ENCODE results near the gene FSTL4. TPM values are rescaled to one million over a fixed set of nuclear protein-coding genes. Genes with fewer than 3 reads are reported as not detected.
A peak's percentile ranks its signal among the peaks of the same experiment; 100 is the strongest.

The FSTL4 gene
- total RNA-seq, 6 donors from 2014 or later, result 0.49 to 4.6 (median 1.1) TPM

DNA sequence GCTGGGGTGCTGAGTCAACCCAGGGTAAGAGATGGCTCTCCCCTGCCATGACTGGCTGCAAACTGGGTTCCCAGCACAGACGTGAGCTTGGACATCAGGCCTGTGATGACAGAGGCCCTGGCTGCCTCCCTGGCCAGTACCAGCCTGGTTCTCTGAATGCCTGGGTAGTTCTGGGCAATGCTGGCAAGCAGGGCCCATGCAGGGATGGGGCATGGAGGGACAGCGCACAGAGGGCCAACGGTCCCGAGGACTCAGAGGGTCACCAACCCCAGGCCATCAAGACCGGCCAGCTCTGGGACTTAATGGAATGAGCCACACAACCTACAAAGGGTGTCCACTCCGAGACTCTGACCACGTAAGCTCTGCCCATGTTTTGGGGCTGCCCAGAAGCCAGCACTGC lies 241.4 kb downstream of the FSTL4 start:
- peak in 1 of 2 donors; percentile 20 for ATAC-seq (ENCODE audit: low FRiP score in 2 of 2)

DNA sequence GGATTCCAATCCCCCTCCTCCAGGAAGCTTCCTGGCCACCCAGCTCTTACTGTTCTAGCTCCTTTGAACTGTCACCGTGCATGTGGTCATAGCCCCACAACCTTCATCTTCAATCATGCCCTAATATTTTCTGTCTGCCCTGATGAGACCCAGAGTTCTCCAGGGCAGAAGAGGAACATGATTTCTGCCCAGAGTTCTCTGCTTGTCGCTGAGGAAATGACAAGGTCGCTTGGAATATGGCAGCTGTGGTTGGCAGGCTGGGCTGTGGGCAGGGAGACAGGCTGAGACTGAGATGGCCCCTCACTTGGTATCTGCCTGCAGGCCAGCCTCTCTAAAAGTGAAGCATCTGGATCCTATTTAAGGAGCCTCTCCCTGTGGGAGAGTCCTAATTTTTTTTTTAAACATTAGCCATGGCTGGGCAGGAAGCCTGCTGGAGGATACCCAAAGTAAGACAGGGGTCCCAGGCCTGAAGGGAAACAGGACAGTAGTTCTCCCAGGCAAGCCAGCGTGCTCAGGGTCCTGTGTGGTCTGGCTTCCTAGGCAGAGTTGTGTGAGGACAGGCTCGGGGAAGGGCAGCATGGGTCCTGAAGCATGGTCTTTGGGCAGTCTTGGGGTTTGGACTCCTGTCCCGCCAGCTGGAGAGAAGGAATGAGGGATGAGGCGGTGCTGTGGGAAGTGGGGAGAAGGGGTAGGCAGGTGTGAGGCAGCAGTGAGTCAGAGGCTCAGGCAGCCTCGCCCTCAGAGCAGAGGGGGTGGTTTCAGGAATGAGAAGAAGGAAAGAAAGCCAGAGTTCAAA lies 242.1 kb downstream of the FSTL4 start:
- Histone ChIP-seq H3K27me3 (no peaks in the 10 kb centered on the region), H3K4me1 (no peaks in the 10 kb centered on the region), H3K36me3 (no peaks in the 10 kb centered on the region), H3K27ac (no peak overlapping the region), H3K9me3 (no peaks in the 10 kb centered on the region), H3K4me3 (no peak overlapping the region)
- TF ChIP-seq POLR2AphosphoS5 (IDR thresholded peaks at IDR 0.05), result no peak
- WGBS, 2 donors, result 75 to 83% methylated on average over 8 of the region's 8 CpGs
- ATAC-seq (ENCODE audit: low FRiP score in 2 of 2) (peak in 1 of 2 donors; percentile 5), DNase-seq (no peak)

More for the DNA sequence above, 241.4 kb downstream of the FSTL4 start:
- no peaks in the 10 kb centered on the region for H3K9me3 ChIP-seq
- H3K36me3 ChIP-seq, result no peaks in the 10 kb centered on the region
- no peak for DNase-seq
- H3K4me1 ChIP-seq, result no peaks in the 10 kb centered on the region
- 90 to 94% methylated on average over 3 to 7 of the region's 7 CpGs for WGBS, 2 donors
- H3K4me3 ChIP-seq, result no peak overlapping the region
- TF ChIP-seq POLR2AphosphoS5 (IDR thresholded peaks at IDR 0.05) (no peak), POLR2A (IDR thresholded peaks at IDR 0.05) (no peak), EP300 (IDR thresholded peaks at IDR 0.05) (no peak)
- TF ChIP-seq, protein P1, sequence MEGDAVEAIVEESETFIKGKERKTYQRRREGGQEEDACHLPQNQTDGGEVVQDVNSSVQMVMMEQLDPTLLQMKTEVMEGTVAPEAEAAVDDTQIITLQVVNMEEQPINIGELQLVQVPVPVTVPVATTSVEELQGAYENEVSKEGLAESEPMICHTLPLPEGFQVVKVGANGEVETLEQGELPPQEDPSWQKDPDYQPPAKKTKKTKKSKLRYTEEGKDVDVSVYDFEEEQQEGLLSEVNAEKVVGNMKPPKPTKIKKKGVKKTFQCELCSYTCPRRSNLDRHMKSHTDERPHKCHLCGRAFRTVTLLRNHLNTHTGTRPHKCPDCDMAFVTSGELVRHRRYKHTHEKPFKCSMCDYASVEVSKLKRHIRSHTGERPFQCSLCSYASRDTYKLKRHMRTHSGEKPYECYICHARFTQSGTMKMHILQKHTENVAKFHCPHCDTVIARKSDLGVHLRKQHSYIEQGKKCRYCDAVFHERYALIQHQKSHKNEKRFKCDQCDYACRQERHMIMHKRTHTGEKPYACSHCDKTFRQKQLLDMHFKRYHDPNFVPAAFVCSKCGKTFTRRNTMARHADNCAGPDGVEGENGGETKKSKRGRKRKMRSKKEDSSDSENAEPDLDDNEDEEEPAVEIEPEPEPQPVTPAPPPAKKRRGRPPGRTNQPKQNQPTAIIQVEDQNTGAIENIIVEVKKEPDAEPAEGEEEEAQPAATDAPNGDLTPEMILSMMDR (IDR thresholded peaks at IDR 0.05), result no peak
- H3K27ac ChIP-seq, result no peak overlapping the region
- no peaks in the 10 kb centered on the region for H3K27me3 ChIP-seq

DNA sequence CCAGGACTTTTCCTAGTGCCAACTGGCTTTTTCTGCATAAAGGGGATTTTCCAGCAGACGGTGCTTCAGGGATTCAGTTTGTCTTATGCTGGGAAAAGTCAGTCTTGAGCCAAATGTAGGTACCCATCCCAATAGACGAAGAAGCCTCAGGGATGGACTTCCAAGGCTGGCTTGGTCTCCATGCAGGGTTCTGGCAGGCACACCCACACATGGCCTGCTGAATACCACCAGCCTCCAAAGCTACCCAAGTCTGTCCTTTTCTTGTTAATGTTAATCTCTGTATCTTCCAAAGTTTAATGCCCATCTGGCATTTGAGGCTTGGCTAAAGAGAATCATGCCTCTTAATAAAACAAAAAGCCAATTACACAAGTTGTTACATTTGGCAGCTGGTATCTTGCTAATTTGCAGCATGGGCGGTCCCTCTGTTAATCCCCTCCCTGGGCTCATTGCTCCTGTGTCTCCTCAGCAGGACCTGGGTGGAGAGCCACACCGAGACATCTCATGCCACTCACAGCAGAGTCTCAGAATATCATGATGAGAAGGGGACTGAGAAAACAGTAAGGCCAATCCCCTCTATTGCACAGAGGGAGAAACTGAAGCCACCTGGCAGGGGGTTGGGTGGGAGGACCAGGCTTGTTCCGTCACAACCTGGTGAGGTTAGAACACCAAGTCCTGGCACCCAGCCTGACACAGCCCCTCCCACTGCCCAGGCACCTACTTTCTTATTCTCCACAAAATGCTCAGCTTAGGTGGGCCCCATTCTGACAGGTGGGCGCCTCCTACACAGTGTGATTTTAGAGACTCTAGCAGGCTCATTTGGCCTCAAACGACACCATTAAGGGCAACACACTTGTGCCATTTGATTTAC lies 243.2 kb downstream of the FSTL4 start:
- DNase-seq, result no peak
- no peak for TF ChIP-seq EP300 (IDR thresholded peaks at IDR 0.05)
- no peak for TF ChIP-seq POLR2AphosphoS5 (IDR thresholded peaks at IDR 0.05)
- no peak for TF ChIP-seq POLR2A (IDR thresholded peaks at IDR 0.05)
- TF ChIP-seq, protein P1 (IDR thresholded peaks at IDR 0.05), result no peak
- WGBS, 2 donors, result 84% methylated on average over 5 to 7 of the region's 7 CpGs

DNA sequence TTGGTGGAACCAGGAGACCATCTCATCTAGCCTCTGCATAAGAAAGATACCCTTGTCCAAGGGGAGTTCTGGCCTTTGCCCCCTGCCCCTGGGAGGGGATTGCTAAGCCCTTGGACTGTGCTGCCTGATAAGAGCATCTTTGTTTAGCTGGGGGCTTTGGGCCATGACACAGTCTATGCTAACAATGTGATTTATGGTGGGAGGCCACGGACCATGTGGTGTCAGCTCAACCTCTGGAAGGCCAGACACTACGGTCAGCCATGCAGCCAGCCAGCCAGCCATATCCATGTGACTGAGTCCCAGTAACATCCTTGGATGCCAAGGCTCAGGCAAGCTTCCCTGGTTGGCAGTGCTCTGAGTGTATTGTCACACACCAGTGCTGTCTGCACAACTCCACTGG lies 244.4 kb downstream of the FSTL4 start:
- WGBS, 2 donors, result 76% methylated on average over 2 of the region's 2 CpGs; no CpG with 5 or more reads in 1 of the 2 donors

More for the DNA sequence above, 243.2 kb downstream of the FSTL4 start:
- Histone ChIP-seq H3K4me1 (no peaks in the 10 kb centered on the region), H3K27me3 (no peaks in the 10 kb centered on the region), H3K4me3 (no peak overlapping the region), H3K9me3 (no peaks in the 10 kb centered on the region), H3K27ac (no peak overlapping the region), H3K36me3 (no peaks in the 10 kb centered on the region)
- ATAC-seq (ENCODE audit: low FRiP score in 2 of 2), result peak in 1 of 2 donors; percentile 8

More for the DNA sequence above, 244.4 kb downstream of the FSTL4 start:
- Histone ChIP-seq H3K36me3 (no peaks in the 10 kb centered on the region), H3K9me3 (no peaks in the 10 kb centered on the region), H3K4me3 (no peak overlapping the region), H3K27ac (no peak overlapping the region), H3K27me3 (no peaks in the 10 kb centered on the region), H3K4me1 (no peaks in the 10 kb centered on the region)
- TF ChIP-seq, protein P1 (IDR thresholded peaks at IDR 0.05), result no peak
- TF ChIP-seq EP300 (IDR thresholded peaks at IDR 0.05), result no peak
- no peak for TF ChIP-seq POLR2A (IDR thresholded peaks at IDR 0.05)
- TF ChIP-seq POLR2AphosphoS5 (IDR thresholded peaks at IDR 0.05), result no peak
- DNase-seq (no peak), ATAC-seq (ENCODE audit: low FRiP score in 2 of 2) (no peak)

All from upper lobe of left lung (tissue), 6 donors.